Measurements from ENCODE around the gene SNX11. TPM values are rescaled to one million over a fixed set of nuclear protein-coding genes. Genes with fewer than 3 reads are reported as not detected.

SNX11 gene
- total RNA-seq, 1 experiment from 2014 or later: 17.4 TPM

GRCh38 chr17:48161127-48161905, 53.8 kb downstream of the SNX11 start:
- no peak for DNase-seq (ENCODE audit: low spot score)

GRCh38 chr17:48162306-48162934, 54.9 kb downstream of the SNX11 start:
- no peak for DNase-seq (ENCODE audit: low spot score)

DNA sequence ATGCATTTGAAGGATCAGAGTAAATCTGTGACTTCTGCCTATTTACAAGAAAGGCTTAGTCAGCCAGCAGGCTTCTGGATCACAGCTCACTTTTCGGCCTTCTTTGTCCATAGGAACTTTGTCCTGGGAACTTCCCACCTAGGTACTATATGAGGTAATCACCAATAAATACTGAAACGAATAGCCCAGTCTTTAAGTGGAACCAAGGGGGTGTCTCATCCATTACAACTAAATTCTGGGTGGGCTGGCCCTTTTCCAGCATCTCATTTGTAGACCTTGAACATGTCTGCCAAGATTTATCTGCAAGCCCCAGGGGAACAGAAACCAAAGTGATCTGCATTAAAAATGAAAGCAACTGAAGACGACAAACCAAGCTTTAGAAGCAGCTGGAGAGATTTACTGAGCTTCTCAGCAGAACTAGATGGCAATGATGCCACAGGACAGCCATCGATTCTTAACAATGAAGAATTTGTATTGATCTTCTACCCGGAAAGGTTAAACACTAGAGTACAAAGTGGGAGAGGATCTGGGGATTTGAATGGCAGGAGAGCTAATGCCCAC, 55.5 kb downstream of the SNX11 start:
- DNase-seq (ENCODE audit: low spot score): peak; percentile 30

DNA sequence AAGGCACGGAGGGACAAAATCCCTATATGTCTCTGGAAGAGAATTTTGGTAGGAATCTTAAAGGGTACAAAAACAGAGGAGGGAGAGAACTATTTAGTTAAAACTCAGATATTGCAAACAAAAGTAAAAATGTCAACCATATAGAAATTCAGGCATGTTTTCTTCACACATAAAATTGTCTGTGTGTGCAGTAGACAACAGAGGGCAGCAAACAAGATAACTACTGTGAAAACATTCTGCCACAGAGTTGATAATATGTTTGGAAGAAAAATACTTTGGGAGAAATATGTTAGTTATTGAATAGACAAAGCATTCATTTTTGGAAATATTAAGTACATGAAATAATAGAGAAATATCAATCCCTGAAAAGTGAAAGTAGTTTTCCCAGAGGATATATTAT, 56.2 kb downstream of the SNX11 start:
- no peak for DNase-seq (ENCODE audit: low spot score)

- no peak for DNase-seq (ENCODE audit: low spot score)
These were observed 62.4 kb downstream of the SNX11 start for GRCh38 chr17:48169926-48170325.

Other genes with a start within 250 kb of the SNX11 start
- 1.0 and 1.9 TPM in 2 replicates for gene SP2, start 211.5 kb upstream of the SNX11 start, total RNA-seq (2014; rRNA removed; shearing (Covaris generic))
- gene PNPO, start 166.2 kb upstream of the SNX11 start, total RNA-seq (2014; rRNA removed; shearing (Covaris generic)): 38.2 and 47.5 TPM in 2 replicates
- gene PRR15L, start 149.9 kb upstream of the SNX11 start, total RNA-seq (2014; rRNA removed; shearing (Covaris generic)): not detected in 2 replicates
- 53.4 and 57.6 TPM in 2 replicates for gene CDK5RAP3, start 136.7 kb upstream of the SNX11 start, total RNA-seq (2014; rRNA removed; shearing (Covaris generic))
- 16.9 and 17.4 TPM in 2 replicates for gene COPZ2, start 70.0 kb upstream of the SNX11 start, total RNA-seq (2014; rRNA removed; shearing (Covaris generic))
- 36.7 and 50.5 TPM in 2 replicates for gene NFE2L1, start 59.4 kb upstream of the SNX11 start, total RNA-seq (2014; rRNA removed; shearing (Covaris generic))
- gene CBX1, start 6.3 kb upstream of the SNX11 start, total RNA-seq (2014; rRNA removed; shearing (Covaris generic)): 110 and 116 TPM in 2 replicates